GM06990 (cell line): ENCODE data around the gene BSPRY.

Experiments used
- DNase-seq: peaks from one replicate; pipeline ENCODE4 v3.0.0-alpha.2; 2011; ENCODE audit not compliant: insufficient read length; ENCODE audit errors: extremely low read depth
- H3K27me3 ChIP-seq: replicated peaks from 2 replicates; pipeline ENCODE4 v1.6.0; 2011; ENCODE audit warnings: low read length; ENCODE audit not compliant: control insufficient read depth, insufficient read depth
- H3K36me3 ChIP-seq: 2 replicates; pipeline ENCODE4 v1.5.1; 2011; ENCODE audit warnings: low read length; ENCODE audit not compliant: control insufficient read depth, insufficient read depth
- H3K4me3 ChIP-seq: replicated peaks from 2 replicates; pipeline ENCODE4 v1.5.1; 2011; ENCODE audit warnings: low read depth, mild to moderate bottlenecking, control low read depth, low read length
- TF ChIP-seq, protein P1 (sequence below): IDR thresholded peaks from 2 replicates; pipeline ENCODE4 v1.5.1; 2011; ENCODE audit warnings: low read length, control low read depth, mild to moderate bottlenecking, inconsistent platforms; ENCODE audit not compliant: insufficient read depth, poor library complexity, severe bottlenecking

Gene BSPRY

DNA sequence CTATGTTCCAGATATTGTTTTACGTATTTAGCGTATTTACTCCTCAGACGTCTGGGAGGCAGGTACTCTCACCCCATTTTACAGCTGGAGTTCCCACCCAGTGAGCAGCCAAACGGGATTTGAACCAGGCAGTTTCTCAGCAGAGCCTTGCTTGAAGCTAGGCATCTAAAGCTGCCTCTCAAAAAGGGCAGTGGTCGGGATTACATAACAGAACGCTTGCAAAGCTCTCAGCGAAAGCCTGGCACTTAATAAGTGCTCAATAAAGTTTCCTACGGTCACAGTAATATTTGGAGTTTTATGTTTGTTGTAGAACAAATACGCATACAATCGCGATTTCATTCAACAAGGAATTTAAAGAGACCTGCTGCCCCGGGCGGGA lies 286 bp upstream of the BSPRY start:
- TF ChIP-seq, protein P1, sequence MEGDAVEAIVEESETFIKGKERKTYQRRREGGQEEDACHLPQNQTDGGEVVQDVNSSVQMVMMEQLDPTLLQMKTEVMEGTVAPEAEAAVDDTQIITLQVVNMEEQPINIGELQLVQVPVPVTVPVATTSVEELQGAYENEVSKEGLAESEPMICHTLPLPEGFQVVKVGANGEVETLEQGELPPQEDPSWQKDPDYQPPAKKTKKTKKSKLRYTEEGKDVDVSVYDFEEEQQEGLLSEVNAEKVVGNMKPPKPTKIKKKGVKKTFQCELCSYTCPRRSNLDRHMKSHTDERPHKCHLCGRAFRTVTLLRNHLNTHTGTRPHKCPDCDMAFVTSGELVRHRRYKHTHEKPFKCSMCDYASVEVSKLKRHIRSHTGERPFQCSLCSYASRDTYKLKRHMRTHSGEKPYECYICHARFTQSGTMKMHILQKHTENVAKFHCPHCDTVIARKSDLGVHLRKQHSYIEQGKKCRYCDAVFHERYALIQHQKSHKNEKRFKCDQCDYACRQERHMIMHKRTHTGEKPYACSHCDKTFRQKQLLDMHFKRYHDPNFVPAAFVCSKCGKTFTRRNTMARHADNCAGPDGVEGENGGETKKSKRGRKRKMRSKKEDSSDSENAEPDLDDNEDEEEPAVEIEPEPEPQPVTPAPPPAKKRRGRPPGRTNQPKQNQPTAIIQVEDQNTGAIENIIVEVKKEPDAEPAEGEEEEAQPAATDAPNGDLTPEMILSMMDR: no peak
- Histone ChIP-seq H3K27me3 (no peaks in the 10 kb centered on the region; the same call in 1 of the 2 replicates), H3K36me3 (no peaks in the 10 kb centered on the region), H3K4me3 (no peak overlapping the region)
- no peak for DNase-seq

DNA sequence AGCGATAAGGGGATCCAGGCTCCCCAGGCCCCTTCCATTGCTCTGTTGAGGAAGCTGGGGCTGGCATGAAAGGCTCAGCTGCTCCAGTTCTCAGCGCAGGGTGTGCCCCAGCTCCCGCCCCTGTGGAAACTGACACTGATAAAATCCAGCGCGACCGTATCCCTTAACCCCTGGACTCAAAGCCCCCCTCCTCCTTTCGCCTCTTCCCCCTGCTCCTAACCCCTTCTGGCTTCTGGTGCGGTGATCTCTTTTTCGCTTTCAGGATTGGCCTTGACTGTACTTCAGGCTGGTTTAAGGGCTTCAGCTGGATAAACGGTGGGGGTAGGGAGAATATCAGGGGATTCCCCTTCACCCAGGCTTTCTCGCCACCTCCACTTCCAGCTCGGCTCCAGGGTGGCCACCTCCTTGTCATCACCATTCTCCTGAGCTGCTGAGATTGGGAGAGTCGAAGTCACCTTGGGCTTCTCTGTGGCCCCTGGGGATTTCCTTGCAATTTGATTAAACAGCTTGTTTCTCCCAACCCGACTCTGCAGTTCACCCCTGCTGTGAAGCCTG lies 843 bp downstream of the BSPRY start:
- no peaks in the 10 kb centered on the region; the same call in 1 of the 2 replicates for H3K27me3 ChIP-seq
- no peaks in the 10 kb centered on the region for H3K36me3 ChIP-seq
- peak overlapping the region; percentile 47 for H3K4me3 ChIP-seq
- TF ChIP-seq, protein P1: no peak
- DNase-seq: no peak

GRCh38 chr9:113350937-113351336 lies 1.6 kb downstream of the BSPRY start:
- TF ChIP-seq, protein P1: no peak
- no peaks in the 10 kb centered on the region; the same call in 1 of the 2 replicates for H3K27me3 ChIP-seq
- no peak overlapping the region for H3K4me3 ChIP-seq
- no peaks in the 10 kb centered on the region for H3K36me3 ChIP-seq
- DNase-seq: no peak

- Histone ChIP-seq H3K27me3 (no peaks in the 10 kb centered on the region; the same call in 1 of the 2 replicates), H3K4me3 (no peak overlapping the region)
- TF ChIP-seq, protein P1: no peak
These were observed 2.7 kb downstream of the BSPRY start for GRCh38 chr9:113352006-113352405.

DNA sequence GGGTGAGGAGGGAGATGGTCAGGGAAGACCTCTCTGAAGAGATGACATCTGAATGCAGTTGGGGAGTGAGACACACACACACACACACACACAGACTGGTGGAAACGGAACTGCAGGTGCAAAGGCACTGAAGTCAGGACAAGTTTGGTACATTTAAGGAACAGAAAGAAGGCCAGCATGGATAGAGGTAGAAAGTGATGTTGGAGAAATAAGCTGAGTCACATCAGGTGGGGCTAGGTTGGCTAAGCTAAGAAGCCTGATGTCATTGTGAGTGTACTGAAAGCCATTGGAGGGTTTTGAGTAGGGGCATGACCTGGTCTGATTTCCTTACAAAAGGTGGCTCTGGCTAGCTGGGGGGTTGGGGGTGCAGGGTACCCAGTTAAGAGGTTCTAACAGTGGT lies 3.1 kb downstream of the BSPRY start:
- H3K4me3 ChIP-seq: no peak overlapping the region
- no peaks in the 10 kb centered on the region; the same call in 1 of the 2 replicates for H3K27me3 ChIP-seq
- no peak for DNase-seq
- TF ChIP-seq, protein P1: no peak
- no peaks in the 10 kb centered on the region for H3K36me3 ChIP-seq

More at GRCh38 chr9:113352006-113352405, 2.7 kb downstream of the BSPRY start:
- DNase-seq: no peak
- no peaks in the 10 kb centered on the region for H3K36me3 ChIP-seq
